Tibial nerve (tissue), 4 donors: ENCODE results near the gene MAGI3.

Source experiments
- CTCF ChIP-seq, 5 experiments: fragments of 200-600 bp in 3 of 5; fragments of 450-650 bp in 2 of 5; sonication (generic) in 3 of 5; IDR thresholded peaks; one replicate each; pipeline ENCODE4 v1.5.1; 2016 to 2019; ENCODE audit warnings: antibody characterized with exemption in 5 of 5, mild to moderate bottlenecking in 3 of 5, moderate library complexity in 2 of 5
- EP300 ChIP-seq, 2 donors: sonication (generic); formaldehyde crosslinking; IDR thresholded peaks; one replicate each; pipeline ENCODE4 v1.6.1; 2017; ENCODE audit warnings: antibody characterized with exemption in 2 of 2, mild to moderate bottlenecking in 1 of 2
- POLR2A ChIP-seq, 2 donors: fragments of 450-650 bp; IDR thresholded peaks; one replicate each; pipeline ENCODE4 v1.6.1; 2017; ENCODE audit warnings: antibody characterized with exemption in 2 of 2, mild to moderate bottlenecking in 2 of 2, moderate library complexity in 2 of 2

- no peak for TF ChIP-seq CTCF (IDR thresholded peaks at IDR 0.05)
- TF ChIP-seq POLR2A (IDR thresholded peaks at IDR 0.05), result no peak
- no peak for TF ChIP-seq EP300 (IDR thresholded peaks at IDR 0.05)
Measured at GRCh38 chr1:113394043-113394862, 3.9 kb downstream of the MAGI3 start.
